CD14-positive monocyte (primary cell): ENCODE data around the gene ERMARD. TPM values are rescaled to one million over a fixed set of nuclear protein-coding genes. Genes with fewer than 3 reads are reported as not detected.

Experiments used
- DNase-seq, 3 donors: peaks; one replicate each; pipeline ENCODE4 v3.0.0-alpha.2; 2011 to 2022
- H2AFZ ChIP-seq: 2 replicates; pipeline ENCODE4 v1.6.0; 2012; ENCODE audit warnings: mild to moderate bottlenecking, low read depth, low read length, inconsistent platforms; ENCODE audit not compliant: insufficient read depth, poor library complexity, severe bottlenecking
- H3K27ac ChIP-seq, 2 donors: 1 replicate in 1 of 2; 2 replicates in 1 of 2; pipeline ENCODE4 v1.5.1; 2012 to 2013; ENCODE audit warnings: low read length in 2 of 2, control low read depth in 1 of 2, inconsistent platforms in 1 of 2, low read depth in 1 of 2, mild to moderate bottlenecking in 1 of 2
- H3K27me3 ChIP-seq, 2 donors: one replicate each; pipeline versions ENCODE4 v1.6.0 to v1.6.1; 2011 to 2013; ENCODE audit warnings: low read length in 2 of 2; ENCODE audit not compliant: control insufficient read depth in 2 of 2, insufficient read depth in 2 of 2
- H3K36me3 ChIP-seq, 2 donors: replicated peaks in 1 of 2; 1 replicate in 1 of 2; 2 replicates in 1 of 2; pipeline versions ENCODE4 v1.5.1 to v1.6.1; 2012 to 2013; ENCODE audit warnings: low read length in 2 of 2, control low read depth in 1 of 2, inconsistent platforms in 1 of 2, mild to moderate bottlenecking in 1 of 2; ENCODE audit not compliant: insufficient read depth in 2 of 2, control insufficient read depth in 1 of 2
- H3K4me1 ChIP-seq, 2 donors: 1 replicate in 1 of 2; 2 replicates in 1 of 2; pipeline versions ENCODE4 v1.5.1 to v1.6.1; 2012 to 2013; ENCODE audit warnings: low read length in 2 of 2, control low read depth in 1 of 2, inconsistent platforms in 1 of 2, mild to moderate bottlenecking in 1 of 2, moderate library complexity in 1 of 2; ENCODE audit not compliant: insufficient read depth in 2 of 2, control insufficient read depth in 1 of 2
- H3K4me2 ChIP-seq: replicated peaks from 2 replicates; pipeline ENCODE3; 2012; ENCODE audit warnings: low read length, moderate library complexity, mild to moderate bottlenecking; ENCODE audit not compliant: poor library complexity, severe bottlenecking; ENCODE audit errors: extremely low read depth
- H3K4me3 ChIP-seq, 3 experiments: fragments of 200-600 bp in 1 of 3; sonication (generic) in 1 of 3; replicated peaks in 1 of 3; 1 replicate in 2 of 3; 2 replicates in 1 of 3; pipeline ENCODE4 v1.5.1; 2011 to 2013; ENCODE audit warnings: low read length in 3 of 3, mild to moderate bottlenecking in 3 of 3, control low read depth in 2 of 3, low read depth in 2 of 3, inconsistent platforms in 1 of 3, moderate library complexity in 1 of 3
- H3K79me2 ChIP-seq: 2 replicates; pipeline ENCODE4 v1.6.0; 2012; ENCODE audit warnings: mild to moderate bottlenecking, control low read depth, inconsistent platforms, low read length, moderate library complexity; ENCODE audit not compliant: insufficient read depth
- H3K9ac ChIP-seq: 2 replicates; pipeline ENCODE4 v1.6.0; 2017; ENCODE audit warnings: low read length, mild to moderate bottlenecking; ENCODE audit not compliant: insufficient read depth, poor library complexity, severe bottlenecking
- H3K9me3 ChIP-seq, 2 donors: replicated peaks in 1 of 2; 1 replicate in 1 of 2; 2 replicates in 1 of 2; pipeline versions ENCODE4 v1.5.1 to v1.6.1; 2012 to 2013; ENCODE audit warnings: low read length in 2 of 2, control low read depth in 1 of 2; ENCODE audit not compliant: control insufficient read depth in 1 of 2, insufficient read depth in 1 of 2
- H4K20me1 ChIP-seq: 2 replicates; pipeline ENCODE4 v1.6.0; 2012; ENCODE audit warnings: mild to moderate bottlenecking, low read length, control low read depth, moderate library complexity; ENCODE audit not compliant: insufficient read depth
- H3K27ac Mint-ChIP-seq, 7 donors: one replicate each; pipeline ENCODE4 v1.8.0; 2020; ENCODE audit warnings: mild to moderate bottlenecking in 7 of 7, mixed read lengths in 7 of 7, moderate library complexity in 6 of 7, inconsistent platforms in 2 of 7
- H3K27me3 Mint-ChIP-seq, 3 donors: one replicate each; pipeline ENCODE4 v1.8.0; 2021 to 2022; ENCODE audit warnings: low read depth in 3 of 3, mild to moderate bottlenecking in 3 of 3, mixed read lengths in 3 of 3, moderate library complexity in 3 of 3, inconsistent platforms in 1 of 3
- H3K36me3 Mint-ChIP-seq, 2 donors: one replicate each; pipeline ENCODE4 v1.8.0; 2020; ENCODE audit warnings: mixed read lengths in 2 of 2, inconsistent platforms in 1 of 2, mild to moderate bottlenecking in 1 of 2
- H3K4me1 Mint-ChIP-seq: one replicate; pipeline ENCODE4 v1.8.0; 2020; ENCODE audit warnings: mild to moderate bottlenecking, mixed read lengths
- H3K4me3 Mint-ChIP-seq, 2 donors: one replicate each; pipeline ENCODE4 v1.8.0; 2020; ENCODE audit warnings: mild to moderate bottlenecking in 2 of 2, mixed read lengths in 2 of 2, moderate library complexity in 1 of 2
- H3K9me3 Mint-ChIP-seq, 7 donors: one replicate each; pipeline ENCODE4 v1.8.0; 2020 to 2022; ENCODE audit warnings: mixed read lengths in 7 of 7, mild to moderate bottlenecking in 6 of 7, moderate library complexity in 6 of 7, inconsistent platforms in 2 of 7
- CTCF ChIP-seq: fragments of 200-600 bp; IDR thresholded peaks from one replicate; pipeline ENCODE4 v1.8.0; 2022; ENCODE audit warnings: antibody characterized with exemption, mild to moderate bottlenecking
- WGBS: methylation state at CpG from one replicate; pipeline ENCODE4 v1.1.5; 2013; ENCODE audit warnings: missing lambda C conversion rate; ENCODE audit not compliant: insufficient coverage; 5-methylcytosine and 5-hydroxymethylcytosine counted together
- intact Hi-C, 2 donors: fragments of 100-400 bp; cut with micrococcal nuclease; formaldehyde crosslinking; loops; one replicate each; pipeline versions ENCODE4 v1.15.0 to v1.15.1; 2023
- polyA plus RNA-seq, 3 donors: library from polyadenylated mRNA; depleted of rRNA in 1 of 3; unstranded in 2 of 3; stranded (reverse) in 1 of 3; fragments of 300-500 nt in 2 of 3; fragments of >200 nt in 1 of 3; fragmentation: Illumina TruSeq in 2 of 3; gene quantifications; 1 replicate in 2 of 3; 2 replicates in 1 of 3; pipeline ENCODE4 v1.2.3, GENCODE V29; 2012 to 2021

ERMARD gene
- polyA plus RNA-seq, 3 donors: 10.6 to 33.0 (median 11.2) TPM

- H3K27ac Mint-ChIP-seq: peak overlapping the region in 1 of 7 donors; percentile 54
- no peaks in the 10 kb centered on the region for H3K27me3 ChIP-seq
- no peaks in the 10 kb centered on the region for H3K4me1 Mint-ChIP-seq
- WGBS: 98% methylated on average over 9 of the region's 9 CpGs
- no peak overlapping the region for H3K4me3 ChIP-seq
- no peak overlapping the region for H3K27ac ChIP-seq
- H3K79me2 ChIP-seq: no peaks in the 10 kb centered on the region
- no peak overlapping the region for H3K4me2 ChIP-seq
- no peak overlapping the region for H2AFZ ChIP-seq
- no peak for DNase-seq
- H3K36me3 Mint-ChIP-seq: peaks cover 67 to 71% of the 10 kb centered on the region in 2 donors
- H3K36me3 ChIP-seq: peaks cover 32 to 75% of the 10 kb centered on the region in 2 donors
- no peaks in the 10 kb centered on the region for H3K9me3 Mint-ChIP-seq
- TF ChIP-seq CTCF: no peak
- intact Hi-C loops: no loop called here
- no peaks in the 10 kb centered on the region for H3K4me1 ChIP-seq
- H3K4me3 Mint-ChIP-seq: no peak overlapping the region
- H3K9ac ChIP-seq: no peak overlapping the region
- H3K9me3 ChIP-seq: no peaks in the 10 kb centered on the region
- no peaks in the 10 kb centered on the region for H4K20me1 ChIP-seq
- no peaks in the 10 kb centered on the region for H3K27me3 Mint-ChIP-seq
These were observed 22.9 kb downstream of the ERMARD start for GRCh38 chr6:169774347-169774746.

- intact Hi-C loops: no loop called here
- peak overlapping the region in 3 of 7 donors; percentile 2 to 42 (median 9) for H3K27ac Mint-ChIP-seq
- peaks cover 64 to 76% of the 10 kb centered on the region in 2 donors for H3K36me3 Mint-ChIP-seq
These were observed 23.9 kb downstream of the ERMARD start for GRCh38 chr6:169775321-169775720.

More at GRCh38 chr6:169775321-169775720, 23.9 kb downstream of the ERMARD start:
- H3K79me2 ChIP-seq: no peaks in the 10 kb centered on the region
- H4K20me1 ChIP-seq: no peaks in the 10 kb centered on the region
- H3K9ac ChIP-seq: no peak overlapping the region
- no peaks in the 10 kb centered on the region for H3K4me1 ChIP-seq
- H3K36me3 ChIP-seq: peaks cover 37 to 79% of the 10 kb centered on the region in 2 donors
- H3K4me3 ChIP-seq: no peak overlapping the region
- H3K4me2 ChIP-seq: no peak overlapping the region
- H3K4me1 Mint-ChIP-seq: no peaks in the 10 kb centered on the region
- WGBS: 84% methylated on average over 7 of the region's 10 CpGs
- H3K9me3 ChIP-seq: no peaks in the 10 kb centered on the region
- H2AFZ ChIP-seq: no peak overlapping the region
- H3K27me3 Mint-ChIP-seq: no peaks in the 10 kb centered on the region
- no peaks in the 10 kb centered on the region for H3K9me3 Mint-ChIP-seq
- H3K4me3 Mint-ChIP-seq: no peak overlapping the region
- TF ChIP-seq CTCF: no peak
- H3K27ac ChIP-seq: no peak overlapping the region
- H3K27me3 ChIP-seq: no peaks in the 10 kb centered on the region
- DNase-seq: no peak
